Body of pancreas (tissue), 4 donors: ENCODE results near the gene ERAS. TPM values are rescaled to one million over a fixed set of nuclear protein-coding genes. Genes with fewer than 3 reads are reported as not detected.

Source experiments
- ATAC-seq: fragments of 150-250 bp; one replicate; pipeline ENCODE4 v1.9.1; 2016
- DNase-seq, 4 donors: peaks; one replicate each; pipeline ENCODE4 v3.0.0-alpha.2; 2019
- H3K27ac ChIP-seq, 4 donors: fragments of 200-600 bp; sonication (generic); 1 replicate in 3 of 4; 2 replicates in 1 of 4; pipeline versions ENCODE4 v1.5.1 to v1.6.1; 2016 to 2019; ENCODE audit warnings: mild to moderate bottlenecking in 1 of 4, mixed read lengths in 1 of 4, moderate library complexity in 1 of 4
- H3K27me3 ChIP-seq, 2 donors: fragments of 200-600 bp; sonication (generic); one replicate each; pipeline ENCODE4 v1.6.0; 2016; ENCODE audit warnings: mild to moderate bottlenecking in 1 of 2
- H3K36me3 ChIP-seq, 2 donors: fragments of 200-600 bp; sonication (generic); replicated peaks in 1 of 2; 2 replicates each; pipeline ENCODE4 v1.5.1; 2016; ENCODE audit warnings: low read depth in 2 of 2; ENCODE audit not compliant: insufficient read depth in 1 of 2
- H3K4me1 ChIP-seq: fragments of 200-600 bp; sonication (generic); one replicate; pipeline ENCODE4 v1.6.0; 2016
- H3K4me3 ChIP-seq, 2 donors: fragments of 200-600 bp; sonication (generic); 1 replicate in 1 of 2; 2 replicates in 1 of 2; pipeline ENCODE4 v1.5.1; 2016 to 2019
- H3K9me3 ChIP-seq, 3 donors: fragments of 200-600 bp; sonication (generic); 1 replicate in 2 of 3; 2 replicates in 1 of 3; pipeline ENCODE4 v1.5.1; 2016
- POLR2A ChIP-seq, 3 donors: fragments of 450-650 bp; IDR thresholded peaks; one replicate each; pipeline ENCODE4 v1.6.1; 2016; ENCODE audit warnings: antibody characterized with exemption in 3 of 3, mild to moderate bottlenecking in 2 of 3
- WGBS, 2 donors: methylation state at CpG; one replicate each; pipeline ENCODE4 v1.1.5; 2017; 5-methylcytosine and 5-hydroxymethylcytosine counted together
- intact Hi-C: fragments of 100-400 bp; cut with DNase I; formaldehyde crosslinking; loops from one replicate; pipeline ENCODE4 v1.15.1; 2023
- total RNA-seq, 2 donors: library from RNA; depleted of rRNA; stranded (reverse); fragments of >200 nt; gene quantifications; one replicate each; pipeline ENCODE4 v1.1.0, GENCODE V29; 2016
- TF ChIP-seq, protein P1 (sequence below), 7 experiments: fragments of 450-650 bp in 4 of 7; fragments of 200-600 bp in 3 of 7; sonication (generic) in 3 of 7; IDR thresholded peaks; one replicate each; pipeline ENCODE4 v1.5.1; 2016 to 2019; ENCODE audit warnings: antibody characterized with exemption in 7 of 7

The ERAS gene
- total RNA-seq, 2 donors from 2014 or later, result not detected

- WGBS, 2 donors, result 50 to 64% methylated on average over 3 to 8 of the region's 8 CpGs
- H3K27me3 ChIP-seq, result no peaks in the 10 kb centered on the region
- no peak overlapping the region for H3K4me3 ChIP-seq
- H3K27ac ChIP-seq, result no peak overlapping the region
- DNase-seq (no peak), ATAC-seq (no peak)
- no peaks in the 10 kb centered on the region for H3K36me3 ChIP-seq
- TF ChIP-seq, protein P1, sequence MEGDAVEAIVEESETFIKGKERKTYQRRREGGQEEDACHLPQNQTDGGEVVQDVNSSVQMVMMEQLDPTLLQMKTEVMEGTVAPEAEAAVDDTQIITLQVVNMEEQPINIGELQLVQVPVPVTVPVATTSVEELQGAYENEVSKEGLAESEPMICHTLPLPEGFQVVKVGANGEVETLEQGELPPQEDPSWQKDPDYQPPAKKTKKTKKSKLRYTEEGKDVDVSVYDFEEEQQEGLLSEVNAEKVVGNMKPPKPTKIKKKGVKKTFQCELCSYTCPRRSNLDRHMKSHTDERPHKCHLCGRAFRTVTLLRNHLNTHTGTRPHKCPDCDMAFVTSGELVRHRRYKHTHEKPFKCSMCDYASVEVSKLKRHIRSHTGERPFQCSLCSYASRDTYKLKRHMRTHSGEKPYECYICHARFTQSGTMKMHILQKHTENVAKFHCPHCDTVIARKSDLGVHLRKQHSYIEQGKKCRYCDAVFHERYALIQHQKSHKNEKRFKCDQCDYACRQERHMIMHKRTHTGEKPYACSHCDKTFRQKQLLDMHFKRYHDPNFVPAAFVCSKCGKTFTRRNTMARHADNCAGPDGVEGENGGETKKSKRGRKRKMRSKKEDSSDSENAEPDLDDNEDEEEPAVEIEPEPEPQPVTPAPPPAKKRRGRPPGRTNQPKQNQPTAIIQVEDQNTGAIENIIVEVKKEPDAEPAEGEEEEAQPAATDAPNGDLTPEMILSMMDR (IDR thresholded peaks at IDR 0.05), result no peak
- TF ChIP-seq POLR2A (IDR thresholded peaks at IDR 0.05), result no peak
- no peaks in the 10 kb centered on the region for H3K4me1 ChIP-seq
- no peaks in the 10 kb centered on the region for H3K9me3 ChIP-seq
- intact Hi-C loops, result no loop called here
These were observed 31.3 kb upstream of the ERAS start for GRCh38 chrX:48794911-48795515.

- WGBS, 2 donors, result 48 to 79% methylated on average over 2 of the region's 2 CpGs
These were observed 28.0 kb upstream of the ERAS start for GRCh38 chrX:48798318-48798717.

GRCh38 chrX:48800574-48801279 is 25.6 kb upstream of the ERAS start:
- WGBS, 2 donors, result 19 to 40% methylated on average over 10 to 17 of the region's 17 CpGs
- TF ChIP-seq, protein P1 (IDR thresholded peaks at IDR 0.05), result no peak
- peak in 1 of 3 donors; percentile 48 for TF ChIP-seq POLR2A (IDR thresholded peaks at IDR 0.05)
- intact Hi-C loops, result no loop called here
- peaks cover 8% of the 10 kb centered on the region for H3K4me1 ChIP-seq
- peak overlapping the region; percentile 77 to 96 (median 86) for H3K27ac ChIP-seq
- peak in 1 of 4 donors; percentile 5 for DNase-seq
- no peak for ATAC-seq
- no peaks in the 10 kb centered on the region for H3K27me3 ChIP-seq
- no peaks in the 10 kb centered on the region for H3K36me3 ChIP-seq
- H3K4me3 ChIP-seq, result no peak overlapping the region
- no peaks in the 10 kb centered on the region for H3K9me3 ChIP-seq

More at GRCh38 chrX:48798318-48798717, 28.0 kb upstream of the ERAS start:
- intact Hi-C loops, result no loop called here
- ATAC-seq (no peak), DNase-seq (no peak)
- H3K36me3 ChIP-seq, result no peaks in the 10 kb centered on the region
- no peaks in the 10 kb centered on the region for H3K27me3 ChIP-seq
- TF ChIP-seq, protein P1 (IDR thresholded peaks at IDR 0.05), result no peak
- TF ChIP-seq POLR2A (IDR thresholded peaks at IDR 0.05), result no peak
- no peak overlapping the region for H3K27ac ChIP-seq
- no peak overlapping the region for H3K4me3 ChIP-seq
- H3K4me1 ChIP-seq, result peaks cover 8% of the 10 kb centered on the region
- no peaks in the 10 kb centered on the region for H3K9me3 ChIP-seq

GRCh38 chrX:48801280-48802088 is 24.8 kb upstream of the ERAS start, which contains the start of gene HDAC6:
HDAC6 (plus strand) TSS chrX:48802067; CDS start chrX:48802693, 626 bp downstream.
- intact Hi-C loops, result no loop called here
- H3K27me3 ChIP-seq, result no peaks in the 10 kb centered on the region
- WGBS, 2 donors, result 1% methylated on average over 17 to 67 of the region's 89 CpGs

More at GRCh38 chrX:48801280-48802088, 24.8 kb upstream of the ERAS start, which contains the start of gene HDAC6:
- Histone ChIP-seq H3K27ac (peak within 1 kb of the TSS; percentile 81 to 98 (median 93)), H3K9me3 (no peaks in the 10 kb centered on the region), H3K36me3 (no peaks in the 10 kb centered on the region), H3K4me1 (peaks cover 8% of the 10 kb centered on the region), H3K4me3 (peak within 1 kb of the TSS; percentile 12 to 39)
- DNase-seq, result peak; percentile 96 to 98 (median 96)
- TF ChIP-seq, protein P1 (IDR thresholded peaks at IDR 0.05), result peak in 1 of 7 experiments; percentile 22
- TF ChIP-seq POLR2A (IDR thresholded peaks at IDR 0.05), result peak in 1 of 3 donors; percentile 38
- peak; percentile 88 for ATAC-seq
